Measurements from ENCODE around the gene RERE.

RERE gene

DNA sequence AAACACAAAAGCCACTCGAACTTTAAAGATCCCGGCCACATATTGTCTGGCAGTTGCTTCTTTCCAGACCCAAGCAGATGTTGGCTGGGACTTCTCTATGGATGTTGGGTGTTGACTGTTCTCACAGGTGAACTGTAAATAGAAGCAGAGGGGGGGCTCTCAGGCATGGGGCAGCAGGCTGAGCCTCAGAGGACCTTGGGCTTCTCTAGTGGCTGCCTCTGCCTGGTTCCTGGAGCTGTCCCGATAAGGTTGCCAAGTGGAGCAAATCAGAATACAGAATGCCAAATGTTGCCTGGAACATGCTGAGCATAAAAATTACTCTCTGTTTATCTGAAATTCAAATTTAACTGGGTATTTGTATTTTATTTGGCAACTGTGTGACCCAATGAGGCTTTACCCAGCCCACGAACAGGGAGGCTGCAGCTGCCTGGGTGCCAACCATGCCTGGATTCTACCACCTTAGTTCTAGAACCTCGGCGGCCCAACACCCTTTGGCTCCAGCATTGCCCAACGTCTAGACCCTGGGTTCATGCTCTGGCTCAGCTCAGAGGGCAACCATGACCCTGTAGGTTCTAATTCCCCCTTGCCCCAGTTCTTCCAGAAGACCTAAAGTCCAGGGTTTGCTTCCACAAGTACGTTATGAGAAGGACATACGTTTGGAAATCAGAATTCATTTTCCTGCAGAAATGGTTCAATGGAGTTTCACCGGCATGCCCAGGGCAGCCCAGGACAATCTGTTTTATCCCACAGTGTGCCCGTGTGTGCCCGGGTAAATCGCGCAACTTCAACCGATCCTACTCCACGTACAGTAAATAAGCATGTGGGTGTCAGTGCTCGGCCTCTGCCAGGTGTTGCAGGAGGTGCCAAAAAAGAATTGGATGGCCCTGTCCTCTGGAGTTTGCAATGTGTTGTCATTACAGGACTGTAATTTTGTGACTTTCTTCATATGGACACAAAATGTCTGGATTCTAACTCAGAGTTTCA is 504.9 kb downstream of the RERE start:
- no peak for DNase-seq

GRCh38 chr1:8311068-8311718 is 506.2 kb downstream of the RERE start:
- DNase-seq = no peak

- no peak for DNase-seq
These were observed 509.8 kb downstream of the RERE start for GRCh38 chr1:8307628-8308027.

- no peak for DNase-seq
These were observed 513.6 kb downstream of the RERE start for GRCh38 chr1:8303876-8304275.

DNA sequence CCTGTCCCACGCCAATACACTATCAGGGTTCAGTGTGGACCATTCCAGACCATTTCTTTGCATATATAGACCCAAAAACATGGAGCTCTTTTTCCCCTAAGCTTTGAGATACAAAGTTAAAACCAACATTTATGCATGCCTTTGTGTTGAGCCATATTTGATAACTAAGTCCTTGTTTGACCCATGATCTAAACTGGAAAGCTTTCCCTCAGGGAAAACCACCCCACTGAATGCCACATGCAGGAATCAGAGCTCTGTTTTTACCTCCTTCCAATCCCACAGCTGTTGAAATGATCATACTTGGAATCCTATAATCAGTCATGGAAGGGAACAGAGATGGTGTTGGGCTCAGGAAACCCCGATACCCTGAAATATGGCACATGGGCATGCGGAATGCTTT is 514.3 kb downstream of the RERE start:
- no peak for DNase-seq

Measured in activated effector memory CD4-positive, alpha-beta T cell treated with anti-CD3 and anti-CD28 coated beads, Interleukin-2, amount 50 U/mL, for 16 hours (primary cell).